Pulmonary artery endothelial cell (primary cell): Measurements from ENCODE around the gene KASH5. TPM values are rescaled to one million over a fixed set of nuclear protein-coding genes. Genes with fewer than 3 reads are reported as not detected.

Experiments
- DNase-seq: peaks from one replicate; pipeline ENCODE4 v3.0.0-alpha.2; 2011; ENCODE audit warnings: low read depth, low spot score
- total RNA-seq: library from RNA; depleted of rRNA; stranded (reverse); fragments of >200 nt; gene quantifications from 2 replicates; pipeline ENCODE4 v1.2.3, GENCODE V29; 2014

The KASH5 gene
- total RNA-seq, 1 donor from 2014 or later, result not detected

GRCh38 chr19:49420227-49420626 is 32.2 kb downstream of the KASH5 start:
- no peak for DNase-seq

- DNase-seq, result no peak
Measured at GRCh38 chr19:49421039-49421877, 33.2 kb downstream of the KASH5 start.

GRCh38 chr19:49421878-49422202 is 33.8 kb downstream of the KASH5 start:
- no peak for DNase-seq

- no peak for DNase-seq
Measured at GRCh38 chr19:49422407-49423070, 34.5 kb downstream of the KASH5 start.

- DNase-seq, result no peak
Measured at GRCh38 chr19:49423071-49423984, 35.3 kb downstream of the KASH5 start, which contains the start of gene PTH2. PTH2 (minus strand) TSS chr19:49423441; CDS start chr19:49423339, 102 bp downstream.

- no peak for DNase-seq
Measured at GRCh38 chr19:49423985-49424303, 35.9 kb downstream of the KASH5 start.

- DNase-seq, result no peak
Measured at GRCh38 chr19:49425178-49425577, 37.1 kb downstream of the KASH5 start, which contains the start of gene GFY. GFY (plus strand) TSS chr19:49425388; CDS start chr19:49426431, 1,043 bp downstream.

GRCh38 chr19:49425922-49426592 is 38.0 kb downstream of the KASH5 start:
- DNase-seq, result no peak

GRCh38 chr19:49427339-49427738 is 39.3 kb downstream of the KASH5 start:
- DNase-seq, result no peak

GRCh38 chr19:49427855-49428546 is 40.0 kb downstream of the KASH5 start:
- DNase-seq, result no peak

- DNase-seq, result no peak
Measured at GRCh38 chr19:49428547-49429451, 40.8 kb downstream of the KASH5 start.

GRCh38 chr19:49430172-49430677 is 42.2 kb downstream of the KASH5 start:
- DNase-seq, result no peak

GRCh38 chr19:49430678-49431329 is 42.8 kb downstream of the KASH5 start:
- DNase-seq, result no peak

GRCh38 chr19:49431330-49431749 is 43.3 kb downstream of the KASH5 start:
- DNase-seq, result no peak

- no peak for DNase-seq
Measured at GRCh38 chr19:49432141-49433073, 44.4 kb downstream of the KASH5 start.

- no peak for DNase-seq
Measured at GRCh38 chr19:49433240-49433901, 45.3 kb downstream of the KASH5 start.

- DNase-seq, result no peak
Measured at GRCh38 chr19:49434907-49435583, 47.0 kb downstream of the KASH5 start.
